Measurements from ENCODE around the gene OR4K5. TPM values are rescaled to one million over a fixed set of nuclear protein-coding genes. Genes with fewer than 3 reads are reported as not detected.
"Not testable (repeated sequence)": the region's sequence is repeated elsewhere in the genome, so short reads cannot be mapped to it uniquely, and the experiment has no call there.

Gene OR4K5
- total and polyA plus RNA-seq, 10 donors = not detected

DNA sequence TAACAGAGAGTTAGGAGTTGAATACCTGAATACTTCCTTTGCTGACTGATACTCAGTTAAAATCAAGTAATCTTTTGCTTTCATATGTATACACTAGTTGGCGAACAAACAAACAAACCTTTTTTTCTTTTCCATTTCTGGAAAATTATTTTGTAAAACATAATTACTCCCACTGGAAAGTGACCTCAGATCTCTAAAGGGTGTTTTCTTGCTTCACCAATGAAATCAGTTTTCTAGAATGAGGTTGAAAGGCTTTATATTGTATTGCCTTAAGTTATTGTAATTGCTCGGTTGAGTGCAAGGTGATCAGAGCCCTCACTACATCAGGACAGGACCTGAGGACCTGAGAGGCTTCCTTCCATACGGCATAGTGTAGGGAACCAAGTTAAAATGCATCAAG, 10.2 kb downstream of the OR4K5 start, which contains the start of gene OR4K1:
Gene OR4K1, plus strand, starts transcription at position 301 of the 400 bp plus-strand sequence. CDS start 4,750 bp downstream, outside the sequence.
- H3K36me3 ChIP-seq = no peaks in the 10 kb centered on the region
- no peak within 1 kb of the TSS for H3K27ac ChIP-seq
- TF ChIP-seq, protein P1, sequence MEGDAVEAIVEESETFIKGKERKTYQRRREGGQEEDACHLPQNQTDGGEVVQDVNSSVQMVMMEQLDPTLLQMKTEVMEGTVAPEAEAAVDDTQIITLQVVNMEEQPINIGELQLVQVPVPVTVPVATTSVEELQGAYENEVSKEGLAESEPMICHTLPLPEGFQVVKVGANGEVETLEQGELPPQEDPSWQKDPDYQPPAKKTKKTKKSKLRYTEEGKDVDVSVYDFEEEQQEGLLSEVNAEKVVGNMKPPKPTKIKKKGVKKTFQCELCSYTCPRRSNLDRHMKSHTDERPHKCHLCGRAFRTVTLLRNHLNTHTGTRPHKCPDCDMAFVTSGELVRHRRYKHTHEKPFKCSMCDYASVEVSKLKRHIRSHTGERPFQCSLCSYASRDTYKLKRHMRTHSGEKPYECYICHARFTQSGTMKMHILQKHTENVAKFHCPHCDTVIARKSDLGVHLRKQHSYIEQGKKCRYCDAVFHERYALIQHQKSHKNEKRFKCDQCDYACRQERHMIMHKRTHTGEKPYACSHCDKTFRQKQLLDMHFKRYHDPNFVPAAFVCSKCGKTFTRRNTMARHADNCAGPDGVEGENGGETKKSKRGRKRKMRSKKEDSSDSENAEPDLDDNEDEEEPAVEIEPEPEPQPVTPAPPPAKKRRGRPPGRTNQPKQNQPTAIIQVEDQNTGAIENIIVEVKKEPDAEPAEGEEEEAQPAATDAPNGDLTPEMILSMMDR (IDR thresholded peaks at IDR 0.05 in 8 of 11, conservative IDR thresholded peaks at IDR 0.05 in 3 of 11) = no peak
- TF ChIP-seq POLR2AphosphoS5 (IDR thresholded peaks at IDR 0.05) = no peak
- TF ChIP-seq POLR2A (IDR thresholded peaks at IDR 0.05) = no peak
- H3K4me3 ChIP-seq = no peak within 1 kb of the TSS
- H3K9me3 ChIP-seq = peaks cover 0 to 8% (median 0%) of the 10 kb centered on the region in 8 donors
- 57 to 68% (median 62%) methylated on average over 3 of the region's 3 CpGs for WGBS, 5 donors
- intact Hi-C loops (cut with DNase I; ENCODE audit: low total_unique reads) = no loop called here
- H3K27me3 ChIP-seq (replicated peaks in 1 of 7) = no peaks in the 10 kb centered on the region
- H3K4me1 ChIP-seq = no peaks in the 10 kb centered on the region
- DNase-seq = no peak

DNA sequence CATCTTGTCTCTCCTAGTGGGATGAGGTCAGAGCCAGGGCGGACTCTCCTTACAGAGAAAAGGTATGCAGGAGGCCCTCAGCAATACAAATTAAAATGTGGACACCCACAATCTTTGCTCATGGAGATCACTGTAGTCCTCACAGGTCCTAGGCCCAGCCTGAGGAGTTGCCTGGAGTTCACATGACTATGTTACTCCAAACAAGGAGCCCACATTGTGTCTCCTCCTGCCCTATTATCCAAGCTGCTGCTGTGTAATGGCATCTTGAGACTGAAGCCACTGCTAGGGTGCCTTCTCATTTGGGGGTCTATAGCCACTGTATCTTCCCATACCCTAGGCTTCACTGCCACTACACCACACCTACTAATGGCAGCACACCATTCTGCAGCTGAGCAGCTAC, 21.3 kb downstream of the OR4K5 start:
- no peaks in the 10 kb centered on the region for H3K36me3 ChIP-seq
- H3K27me3 ChIP-seq (replicated peaks in 1 of 7) = no peaks in the 10 kb centered on the region
- no peak overlapping the region for H3K4me3 ChIP-seq
- TF ChIP-seq POLR2AphosphoS5 (IDR thresholded peaks at IDR 0.05) = no peak
- TF ChIP-seq, protein P1 (IDR thresholded peaks at IDR 0.05 in 8 of 11, conservative IDR thresholded peaks at IDR 0.05 in 3 of 11) = no peak
- H3K9me3 ChIP-seq = no peaks in the 10 kb centered on the region
- DNase-seq = no peak
- intact Hi-C loops (cut with DNase I; ENCODE audit: low total_unique reads) = no loop called here
- no peak overlapping the region for H3K27ac ChIP-seq
- WGBS, 5 donors = 63 to 100% (median 92%) methylated on average over 1 of the region's 1 CpG
- no peaks in the 10 kb centered on the region for H3K4me1 ChIP-seq

DNA sequence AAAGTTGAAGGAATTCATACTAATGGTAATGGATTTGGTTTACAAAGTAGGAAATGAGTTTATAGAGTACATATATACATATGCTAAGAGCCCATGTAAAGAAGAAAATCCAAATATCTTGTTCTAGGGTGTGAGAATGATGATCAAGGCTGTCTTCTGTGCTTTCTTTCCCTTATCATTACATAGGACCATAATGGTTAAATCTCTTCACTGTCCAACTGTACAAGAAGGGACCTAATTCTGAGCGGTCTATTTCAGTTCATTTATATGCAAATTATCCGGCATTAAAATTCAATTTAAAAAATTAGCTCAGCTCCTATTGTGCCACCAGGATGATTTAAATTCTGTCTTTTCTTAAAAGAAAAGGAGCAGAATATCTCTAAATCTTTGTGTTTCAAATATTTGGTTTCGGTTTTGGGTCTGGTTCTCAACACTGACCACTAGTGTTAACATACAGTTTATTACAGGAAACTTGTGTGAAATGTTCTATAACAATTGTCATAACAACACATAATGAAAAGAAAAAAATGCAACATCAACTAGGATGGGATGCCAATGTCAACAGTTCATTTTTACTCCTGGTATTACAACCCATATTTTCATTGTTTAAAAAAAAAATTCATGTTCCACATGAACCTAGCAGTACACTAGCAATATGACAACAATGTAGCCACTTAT, 27.1 kb downstream of the OR4K5 start:
- no peak for TF ChIP-seq POLR2A (IDR thresholded peaks at IDR 0.05)
- TF ChIP-seq, protein P1 (IDR thresholded peaks at IDR 0.05 in 8 of 11, conservative IDR thresholded peaks at IDR 0.05 in 3 of 11) = no peak
- no peak for TF ChIP-seq POLR2AphosphoS5 (IDR thresholded peaks at IDR 0.05)
- intact Hi-C loops (cut with DNase I; ENCODE audit: low total_unique reads) = no loop called here
- H3K9me3 ChIP-seq = no peaks in the 10 kb centered on the region
- no peak for DNase-seq
- no peak overlapping the region for H3K27ac ChIP-seq
- no peaks in the 10 kb centered on the region for H3K4me1 ChIP-seq
- 77 to 85% (median 83%) methylated on average over 3 of the region's 3 CpGs for WGBS, 5 donors
- H3K36me3 ChIP-seq = no peaks in the 10 kb centered on the region
- no peak overlapping the region for H3K4me3 ChIP-seq
- H3K27me3 ChIP-seq (replicated peaks in 1 of 7) = no peaks in the 10 kb centered on the region

DNA sequence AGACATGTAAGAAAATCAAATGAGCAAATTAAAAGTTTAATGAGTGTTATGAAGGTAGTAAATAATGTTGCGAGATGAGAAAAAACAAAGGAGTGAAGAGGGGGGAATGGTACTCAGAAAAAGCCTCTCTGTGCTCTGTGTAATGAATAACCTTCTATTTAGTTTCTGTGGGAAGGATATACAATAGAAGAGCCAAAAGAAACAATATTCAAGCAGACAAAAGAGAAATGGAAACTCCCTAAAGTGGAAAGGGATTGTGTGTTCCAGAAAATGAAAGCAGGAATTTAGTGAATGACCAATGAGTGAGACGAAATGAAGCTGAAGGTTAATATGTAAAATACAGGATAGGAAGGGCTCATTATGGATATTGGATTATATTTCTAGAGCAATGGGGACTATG, 28.8 kb downstream of the OR4K5 start:
- H3K36me3 ChIP-seq = no peaks in the 10 kb centered on the region
- H3K4me1 ChIP-seq = no peaks in the 10 kb centered on the region
- no peak for DNase-seq
- no peaks in the 10 kb centered on the region for H3K27me3 ChIP-seq (replicated peaks in 1 of 7)
- TF ChIP-seq POLR2AphosphoS5 (IDR thresholded peaks at IDR 0.05) = no peak
- TF ChIP-seq, protein P1 (IDR thresholded peaks at IDR 0.05 in 8 of 11, conservative IDR thresholded peaks at IDR 0.05 in 3 of 11) = no peak
- no peak for TF ChIP-seq POLR2A (IDR thresholded peaks at IDR 0.05)
- H3K4me3 ChIP-seq = no peak overlapping the region
- WGBS, 5 donors = 73 to 86% (median 75%) methylated on average over 2 of the region's 2 CpGs
- H3K27ac ChIP-seq = no peak overlapping the region
- no peaks in the 10 kb centered on the region for H3K9me3 ChIP-seq
- intact Hi-C loops (cut with DNase I; ENCODE audit: low total_unique reads) = no loop called here

DNA sequence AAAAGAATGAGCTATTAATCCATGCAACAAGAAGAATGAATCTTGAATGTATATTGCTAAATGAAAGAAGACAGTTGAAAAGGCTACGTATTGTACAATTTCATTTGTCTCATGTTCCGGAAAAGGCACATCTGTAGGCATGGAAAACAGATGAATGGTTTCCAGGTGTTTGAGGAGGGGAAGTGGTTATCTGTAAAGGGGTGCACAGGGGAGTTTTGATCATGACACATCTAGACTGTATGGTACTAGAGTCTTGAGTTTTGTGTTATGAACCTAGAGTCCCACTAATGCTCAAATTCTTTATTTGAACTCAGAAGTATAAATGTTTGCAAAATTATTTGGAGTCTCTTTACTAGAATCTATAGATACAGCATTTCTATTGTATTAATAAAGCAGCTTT, 49.3 kb downstream of the OR4K5 start:
- H3K36me3 ChIP-seq; H3K9me3 ChIP-seq; DNase-seq; H3K27ac ChIP-seq; H3K4me3 ChIP-seq; H3K4me1 ChIP-seq; H3K27me3 ChIP-seq (replicated peaks in 1 of 7); intact Hi-C loops (cut with DNase I; ENCODE audit: low total_unique reads): not testable (repeated sequence)
- 46 to 77% (median 70%) methylated on average over 2 of the region's 2 CpGs for WGBS, 5 donors

All from spleen (tissue), 11 donors.